Measurements from ENCODE around the gene FBLN1. TPM values are rescaled to one million over a fixed set of nuclear protein-coding genes. Genes with fewer than 3 reads are reported as not detected.

The FBLN1 gene
- total RNA-seq, 1 donor from 2014 or later: 39.5 TPM

- ATAC-seq: no peak
Measured at GRCh38 chr22:45571089-45571488, 68.4 kb downstream of the FBLN1 start.

GRCh38 chr22:45572444-45572843, 69.8 kb downstream of the FBLN1 start:
- ATAC-seq: peak; percentile 93

- ATAC-seq: no peak
Measured at GRCh38 chr22:45574069-45574703, 71.5 kb downstream of the FBLN1 start.

GRCh38 chr22:45575173-45575572, 72.5 kb downstream of the FBLN1 start:
- no peak for ATAC-seq

- peak; percentile 21 for ATAC-seq
Measured at GRCh38 chr22:45575607-45576272, 73.1 kb downstream of the FBLN1 start.

- no peak for ATAC-seq
Measured at GRCh38 chr22:45576273-45576625, 73.6 kb downstream of the FBLN1 start.

- ATAC-seq: no peak
Measured at GRCh38 chr22:45576730-45577464, 74.2 kb downstream of the FBLN1 start.

- peak; percentile 69 for ATAC-seq
Measured at GRCh38 chr22:45577746-45578523, 75.3 kb downstream of the FBLN1 start.

GRCh38 chr22:45578524-45579147, 76.0 kb downstream of the FBLN1 start:
- ATAC-seq: no peak

GRCh38 chr22:45579306-45579705, 76.6 kb downstream of the FBLN1 start:
- no peak for ATAC-seq

- no peak for ATAC-seq
Measured at GRCh38 chr22:45579806-45580725, 77.4 kb downstream of the FBLN1 start.

- no peak for ATAC-seq
Measured at GRCh38 chr22:45580726-45581381, 78.2 kb downstream of the FBLN1 start.

- no peak for ATAC-seq
Measured at GRCh38 chr22:45581549-45582080, 78.9 kb downstream of the FBLN1 start.

- no peak for ATAC-seq
Measured at GRCh38 chr22:45582236-45582954, 79.7 kb downstream of the FBLN1 start.

- no peak for ATAC-seq
Measured at GRCh38 chr22:45582955-45583320, 80.3 kb downstream of the FBLN1 start.

- ATAC-seq: no peak
Measured at GRCh38 chr22:45583504-45583903, 80.8 kb downstream of the FBLN1 start.

GRCh38 chr22:45584121-45584570, 81.5 kb downstream of the FBLN1 start:
- no peak for ATAC-seq

GRCh38 chr22:45584621-45585436, 82.1 kb downstream of the FBLN1 start:
- ATAC-seq: no peak

GRCh38 chr22:45585437-45585755, 82.7 kb downstream of the FBLN1 start:
- ATAC-seq: no peak

Measured in esophagus mucosa (tissue), 1 donor.